HUDEP-2 (cell line): ENCODE results near the gene GIMD1.
"Not testable (repeated sequence)": the region's sequence is repeated elsewhere in the genome, so short reads cannot be mapped to it uniquely, and the experiment has no call there.

Source experiments
- DNase-seq, 76 experiments: peaks; one replicate each; lab custom pipeline; 2025; ENCODE audit not compliant: unreplicated experiment in 76 of 76; lab: John Stamatoyannopoulos, UW

Gene GIMD1

GRCh38 chr4:106368678-106369077, at the start of gene GIMD1:
GIMD1 (minus strand) TSS chr4:106368778; CDS start chr4:106367435, 1,343 bp downstream.
- DNase-seq, result no peak

DNA sequence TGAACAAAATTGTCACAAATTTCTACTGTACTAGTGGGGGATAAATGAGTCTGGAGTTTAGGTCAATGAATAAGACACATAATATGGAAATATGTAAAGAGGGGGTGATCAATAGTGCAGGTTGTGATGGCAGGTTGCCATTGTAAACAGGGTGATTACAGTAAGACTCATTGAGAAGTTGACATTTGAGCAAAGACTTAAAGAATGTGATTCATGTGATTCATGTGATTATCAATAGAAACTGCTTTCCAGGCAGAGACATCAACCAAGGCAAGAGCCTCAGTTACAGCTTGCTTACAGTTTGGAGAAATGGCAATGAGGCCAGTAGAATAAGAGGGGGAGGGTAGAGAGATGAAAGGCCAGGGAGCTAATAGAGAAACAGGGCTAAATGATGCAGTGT, 45.8 kb upstream of the GIMD1 start:
- DNase-seq, result no peak

DNA sequence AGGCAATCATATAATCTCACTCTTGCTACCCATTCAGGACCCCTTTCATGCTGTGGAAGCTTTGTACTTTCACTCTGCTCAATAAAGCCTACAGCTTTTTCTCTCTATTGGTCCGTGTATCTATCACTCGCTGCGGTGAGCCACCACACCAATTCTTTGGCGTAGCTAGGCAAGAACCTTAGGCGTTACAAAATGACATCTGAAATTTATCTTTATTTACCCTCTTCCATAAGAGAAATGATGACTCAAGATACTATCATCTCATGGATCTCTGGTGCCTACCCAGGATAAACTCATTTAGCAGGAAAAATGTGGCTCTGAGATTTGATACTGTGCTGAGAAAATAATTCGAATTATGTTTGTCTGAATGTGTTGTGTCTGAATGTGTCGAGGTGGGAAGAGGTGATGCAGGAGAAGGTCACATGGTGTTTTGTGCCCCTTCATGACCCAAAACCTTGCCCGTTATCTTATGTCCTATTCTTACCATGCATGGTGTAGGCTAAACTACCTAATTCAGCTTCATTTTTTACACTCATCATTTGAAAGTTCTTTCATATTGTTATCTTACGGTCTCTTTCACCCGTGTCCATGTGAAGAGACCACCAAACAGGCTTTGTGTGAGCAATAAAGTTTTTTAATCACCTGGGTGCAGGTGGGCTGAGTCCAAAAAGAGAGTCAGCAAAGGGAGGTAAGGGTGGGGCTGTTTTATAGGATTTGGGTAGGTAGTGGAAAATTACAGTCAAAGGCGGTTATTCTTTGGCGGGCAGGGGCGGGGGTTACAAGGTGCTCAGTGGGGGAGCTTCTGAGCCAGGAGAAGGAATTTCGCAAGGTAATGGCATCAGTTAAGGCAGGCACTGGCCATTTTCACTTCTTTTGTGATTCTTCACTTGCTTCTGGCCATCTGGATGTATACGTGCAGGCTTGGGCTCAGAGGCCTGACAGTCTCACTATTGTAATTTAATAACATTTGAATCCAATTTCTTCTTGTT, 41.6 kb upstream of the GIMD1 start:
- DNase-seq, result no peak

- not testable (repeated sequence) for DNase-seq
Measured at GRCh38 chr4:106408004-106408403, 39.4 kb upstream of the GIMD1 start.

DNA sequence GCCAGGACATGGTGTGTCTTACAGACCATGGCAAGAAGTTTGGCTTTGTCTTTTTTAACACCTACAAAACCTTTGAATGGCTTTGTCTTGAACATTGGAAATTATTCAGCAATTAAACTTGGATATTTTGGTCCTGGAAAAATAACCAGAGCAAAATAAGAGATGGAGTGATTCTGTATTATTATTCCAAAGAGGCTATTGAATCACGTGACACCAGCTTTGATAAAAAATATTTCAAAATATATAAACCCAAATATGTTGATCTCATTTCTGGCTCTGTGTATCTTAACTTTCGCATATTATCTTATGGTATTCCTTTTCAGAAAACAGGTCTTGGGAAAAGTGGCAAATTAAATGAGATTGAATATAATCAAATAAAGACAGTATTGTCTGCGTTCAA, 32.6 kb upstream of the GIMD1 start:
- no peak for DNase-seq

DNA sequence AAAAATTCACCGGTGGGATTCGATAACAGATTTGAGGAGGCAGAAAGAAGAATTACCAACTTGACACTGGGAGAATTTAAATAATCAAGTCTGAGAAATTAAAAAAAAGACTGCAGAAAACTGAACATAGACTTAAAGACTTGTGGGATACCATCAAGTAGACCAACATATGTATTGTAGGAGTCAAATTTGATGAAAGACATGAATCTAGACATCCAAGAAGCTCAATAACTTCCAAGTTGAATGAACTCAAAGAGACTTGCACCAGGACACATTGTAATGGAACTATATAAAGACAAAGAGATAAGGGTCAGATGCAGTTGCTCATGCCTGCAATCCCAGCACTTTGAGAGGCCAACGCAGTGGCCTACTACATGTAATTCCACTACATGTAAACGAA, 30.3 kb upstream of the GIMD1 start:
- DNase-seq, result not testable (repeated sequence)

DNA sequence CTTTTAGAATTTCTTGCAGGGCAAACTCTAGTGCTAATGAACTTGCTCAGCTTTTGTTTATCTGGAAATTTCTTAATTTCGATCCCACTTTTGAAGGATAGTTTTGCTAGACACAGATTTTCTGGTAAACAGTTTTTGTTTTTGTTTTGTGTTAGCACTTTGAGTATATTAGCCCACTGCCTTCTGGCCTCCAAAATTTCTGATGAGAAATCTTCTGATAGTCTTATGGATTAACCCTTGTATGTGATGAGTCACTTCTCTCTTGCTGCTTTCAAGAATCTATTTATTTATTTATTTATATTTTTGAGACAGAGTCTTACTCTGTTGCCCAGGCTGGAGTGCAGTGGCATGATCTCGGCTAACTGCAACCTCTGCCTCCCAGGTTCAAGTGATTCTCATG, 27.0 kb upstream of the GIMD1 start:
- DNase-seq, result no peak

GRCh38 chr4:106385853-106386393, 17.3 kb upstream of the GIMD1 start:
- DNase-seq, result no peak

DNA sequence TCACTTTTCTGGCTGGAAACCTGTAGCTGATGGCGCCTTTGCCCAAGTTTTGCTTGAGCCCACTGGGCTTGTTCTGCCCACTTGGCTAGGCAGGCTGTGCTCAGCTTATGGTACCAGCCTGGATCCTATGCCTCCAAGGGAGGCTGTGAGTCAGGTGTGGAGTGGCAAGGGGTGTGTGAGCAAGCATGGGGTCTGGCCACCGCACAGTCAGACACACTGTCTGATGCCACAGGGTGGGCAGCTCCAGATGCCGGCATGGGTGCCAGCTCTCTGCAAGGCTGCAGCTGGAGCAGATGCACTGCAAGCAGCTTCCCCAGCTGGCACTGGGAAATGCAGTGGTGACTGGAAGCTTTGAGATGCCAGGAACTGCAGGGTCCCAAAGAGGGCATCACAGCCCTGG, 16.3 kb upstream of the GIMD1 start:
- no peak for DNase-seq

GRCh38 chr4:106380179-106380578, 11.6 kb upstream of the GIMD1 start:
- no peak for DNase-seq

DNA sequence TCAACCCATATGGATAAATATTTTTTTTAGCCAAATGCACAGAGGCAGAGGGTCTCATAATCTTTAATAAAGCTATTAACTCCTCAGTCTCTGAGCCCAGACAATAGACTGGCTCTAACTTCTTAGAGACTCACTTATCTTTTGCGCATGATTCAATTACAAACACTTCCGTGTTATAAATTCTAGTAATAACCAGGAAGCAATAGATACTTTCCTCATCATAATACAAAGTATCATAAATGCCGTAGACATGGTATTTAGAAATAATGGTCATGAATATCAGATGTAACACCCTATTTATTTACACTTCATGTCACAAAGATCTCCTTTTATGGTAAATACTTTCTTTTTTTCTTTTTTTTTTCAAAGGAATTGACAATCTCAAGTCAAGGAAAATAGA, 4.4 kb upstream of the GIMD1 start:
- no peak for DNase-seq

GRCh38 chr4:106371161-106371560, 2.6 kb upstream of the GIMD1 start:
- no peak for DNase-seq

DNA sequence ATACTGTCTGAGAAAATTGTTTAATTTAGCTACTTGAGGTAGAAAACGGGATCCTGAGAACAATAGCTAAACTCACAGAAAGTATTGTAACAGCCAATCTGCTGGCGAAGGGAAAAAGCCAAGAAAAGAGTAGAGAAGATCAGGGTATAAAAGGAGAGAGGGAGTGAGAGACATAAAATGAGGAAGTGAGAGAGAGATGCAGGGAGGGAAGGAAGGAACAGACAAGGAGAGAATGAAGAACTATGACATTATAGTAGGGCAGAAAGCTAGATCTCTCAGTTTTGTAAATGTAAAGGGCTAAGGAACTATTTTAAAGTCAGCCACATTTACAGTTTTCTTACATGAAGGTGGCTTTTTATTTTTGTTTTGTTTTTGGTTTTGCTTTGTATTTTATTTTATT, 1.6 kb upstream of the GIMD1 start:
- DNase-seq, result no peak

GRCh38 chr4:106369456-106370060, 980 bp upstream of the GIMD1 start:
- DNase-seq, result peak in 39 of 76 experiments; percentile 0 to 63 (median 16)

DNA sequence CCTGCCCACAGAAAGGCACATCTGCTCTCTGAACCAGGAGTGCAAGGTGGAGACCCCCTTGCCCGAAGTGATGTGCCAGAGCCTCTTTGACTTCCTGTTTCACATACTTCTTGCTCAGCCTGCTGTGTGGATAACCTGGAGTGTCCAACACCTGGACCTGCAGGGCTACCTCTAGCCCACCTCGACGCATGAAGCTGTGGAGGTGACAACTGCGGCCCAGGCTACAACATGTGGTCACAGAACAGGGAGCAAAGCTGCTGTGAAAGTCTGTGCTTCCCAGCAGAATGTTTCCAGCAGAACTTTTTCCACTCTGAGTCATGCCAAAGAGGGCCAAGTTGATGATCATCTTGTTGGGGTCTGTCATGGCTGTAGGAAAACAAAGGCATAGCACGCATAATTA, 1.5 kb downstream of the GIMD1 start:
- DNase-seq, result no peak

- DNase-seq, result no peak
Measured at GRCh38 chr4:106366026-106366425, 2.6 kb downstream of the GIMD1 start.

DNA sequence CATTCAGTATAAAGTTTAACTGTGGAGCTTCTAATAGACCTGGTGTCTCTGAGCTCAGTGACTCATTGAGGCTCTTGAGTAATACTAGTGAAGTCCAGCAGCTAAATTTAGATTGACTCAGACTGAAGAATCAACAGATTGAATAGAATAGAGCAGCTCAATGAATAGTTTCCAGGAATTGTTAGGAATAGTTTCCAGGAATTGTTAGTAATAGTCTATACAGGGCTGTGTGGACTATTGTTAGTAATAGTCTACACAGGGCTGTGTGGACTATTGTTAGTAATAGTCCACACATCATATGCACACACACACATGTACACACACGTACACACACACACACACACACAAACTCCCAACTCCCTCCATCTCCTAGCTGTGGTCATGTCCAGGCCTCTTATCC, 3.0 kb downstream of the GIMD1 start:
- DNase-seq, result no peak

- DNase-seq, result no peak
Measured at GRCh38 chr4:106364282-106364681, 4.3 kb downstream of the GIMD1 start.

DNA sequence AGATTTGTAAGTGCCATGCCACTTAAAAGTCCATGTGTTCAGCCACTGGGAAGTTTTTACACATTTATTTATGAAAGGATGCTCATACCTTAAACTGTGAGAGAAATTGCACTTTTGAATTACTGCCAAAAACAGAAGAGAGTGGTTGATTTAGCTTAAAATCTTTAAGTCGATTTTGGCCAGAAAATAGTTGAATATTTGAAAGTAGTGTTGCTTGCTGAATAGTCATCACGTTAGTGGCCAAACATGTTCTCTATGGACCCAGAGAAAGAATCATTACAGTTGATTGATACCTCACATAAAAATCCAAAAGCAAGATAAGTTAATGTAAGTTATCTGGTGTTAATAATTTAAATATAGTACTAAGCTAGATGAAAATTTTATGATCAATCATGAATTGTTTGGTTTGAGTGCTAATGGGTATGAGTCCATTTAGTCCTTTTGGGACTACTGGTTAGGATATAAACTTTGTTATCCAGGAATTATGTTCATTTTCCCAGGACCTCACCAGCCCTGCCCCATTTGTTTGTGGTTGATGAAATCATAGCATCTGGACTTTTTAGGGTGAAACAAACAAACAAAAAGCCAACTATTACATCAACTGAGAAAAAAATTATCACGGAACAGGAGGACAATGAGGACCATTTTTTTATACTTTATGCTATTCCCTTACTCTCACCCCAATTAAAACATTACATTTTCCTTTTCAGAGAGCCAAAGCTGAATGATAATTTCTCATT, 6.3 kb downstream of the GIMD1 start:
- DNase-seq, result no peak

DNA sequence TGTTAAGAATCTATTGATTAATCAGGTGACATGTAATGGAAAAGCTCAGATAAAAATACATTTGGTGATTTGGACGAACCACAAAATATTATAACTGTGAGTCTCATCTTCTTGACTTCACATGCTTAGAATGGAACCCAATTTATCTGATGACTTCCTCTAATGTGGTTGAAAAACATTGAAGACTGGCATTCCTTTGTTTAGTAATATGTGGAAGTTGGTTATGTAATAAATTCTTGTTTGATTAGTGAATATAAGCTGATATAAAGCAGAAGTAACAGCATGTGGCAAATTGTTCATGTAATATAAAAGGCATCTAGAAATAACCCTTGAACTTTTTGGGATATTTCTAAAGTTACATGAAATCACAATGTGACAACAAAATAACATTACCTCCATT, 9.7 kb downstream of the GIMD1 start:
- DNase-seq, result no peak

DNA sequence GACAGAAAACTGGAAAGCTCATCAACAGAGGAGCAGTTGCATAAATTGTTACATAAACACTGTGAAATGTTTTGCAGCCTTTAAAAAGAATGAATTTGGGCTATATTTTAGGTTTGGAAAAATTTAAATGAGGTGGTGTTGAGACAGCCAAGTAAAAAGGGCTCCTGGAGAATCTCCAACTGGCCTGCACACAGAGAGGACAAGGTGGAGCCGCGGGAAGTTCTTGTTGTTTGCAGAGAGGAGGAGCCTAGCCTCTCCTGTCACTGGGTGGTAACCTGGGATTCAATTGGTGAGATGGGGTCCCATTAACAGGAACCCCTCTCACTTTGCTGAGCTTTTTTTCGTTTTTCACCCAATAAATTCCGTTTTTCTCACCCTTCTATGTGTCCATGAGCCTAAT, 13.4 kb downstream of the GIMD1 start:
- DNase-seq, result no peak
